Liver (tissue), 9 donors: Measurements from ENCODE around the gene PYGO2. TPM values are rescaled to one million over a fixed set of nuclear protein-coding genes. Genes with fewer than 3 reads are reported as not detected.

ENCODE experiments used
- DNase-seq: peaks from one replicate; pipeline ENCODE4 v3.0.0-alpha.2; 2017; ENCODE audit warnings: low spot score
- H3K27ac ChIP-seq, 2 donors: one replicate each; pipeline ENCODE4 v1.7.0; 2013; ENCODE audit warnings: inconsistent platforms in 2 of 2, low read length in 2 of 2, control low read depth in 1 of 2, low read depth in 1 of 2, mild to moderate bottlenecking in 1 of 2
- H3K27me3 ChIP-seq, 4 donors: one replicate each; pipeline versions ENCODE4 v1.6.1 to v1.7.0; 2013; ENCODE audit warnings: low read length in 3 of 4, inconsistent platforms in 1 of 4, mild to moderate bottlenecking in 1 of 4, moderate library complexity in 1 of 4; ENCODE audit not compliant: control insufficient read depth in 4 of 4, insufficient read depth in 4 of 4
- H3K36me3 ChIP-seq, 4 donors: one replicate each; pipeline versions ENCODE4 v1.6.1 to v1.7.0; 2013; ENCODE audit warnings: low read length in 3 of 4, mild to moderate bottlenecking in 3 of 4, low read depth in 1 of 4, moderate library complexity in 1 of 4; ENCODE audit not compliant: control insufficient read depth in 4 of 4, insufficient read depth in 3 of 4
- H3K4me1 ChIP-seq, 4 donors: one replicate each; pipeline versions ENCODE4 v1.6.1 to v1.7.0; 2013; ENCODE audit warnings: low read length in 3 of 4, mild to moderate bottlenecking in 3 of 4, moderate library complexity in 1 of 4; ENCODE audit not compliant: control insufficient read depth in 4 of 4, insufficient read depth in 4 of 4
- H3K4me3 ChIP-seq, 3 donors: one replicate each; pipeline versions ENCODE4 v1.6.1 to v1.7.0; 2013; ENCODE audit warnings: low read length in 3 of 3, control low read depth in 1 of 3, low read depth in 1 of 3, mild to moderate bottlenecking in 1 of 3
- H3K9ac ChIP-seq, 2 donors: one replicate each; pipeline ENCODE4 v1.7.0; 2013; ENCODE audit warnings: low read length in 2 of 2, mild to moderate bottlenecking in 2 of 2, moderate library complexity in 2 of 2, control low read depth in 1 of 2, low read depth in 1 of 2
- H3K9me3 ChIP-seq, 4 donors: one replicate each; pipeline versions ENCODE4 v1.6.1 to v1.7.0; 2013; ENCODE audit warnings: low read length in 3 of 4; ENCODE audit not compliant: control insufficient read depth in 4 of 4
- EGR1 ChIP-seq, 2 donors: IDR thresholded peaks; 2 replicates each; pipeline ENCODE4 v1.6.1; 2016 to 2018; ENCODE audit warnings: antibody characterized with exemption in 2 of 2, low read depth in 2 of 2
- FOXA1 ChIP-seq: IDR thresholded peaks from 2 replicates; pipeline ENCODE4 v1.6.1; 2016; ENCODE audit warnings: antibody characterized with exemption
- FOXA2 ChIP-seq: IDR thresholded peaks from 2 replicates; pipeline ENCODE4 v1.6.1; 2016; ENCODE audit warnings: antibody characterized with exemption
- GABPA ChIP-seq, 2 donors: IDR thresholded peaks in 1 of 2; conservative IDR thresholded peaks in 1 of 2; 2 replicates each; pipeline ENCODE4 v1.6.1; 2016; ENCODE audit warnings: antibody characterized with exemption in 2 of 2, mild to moderate bottlenecking in 1 of 2, moderate library complexity in 1 of 2
- HNF4A ChIP-seq, 2 donors: conservative IDR thresholded peaks; 2 replicates each; pipeline ENCODE4 v1.6.1; 2016; ENCODE audit warnings: antibody characterized with exemption in 2 of 2, mild to moderate bottlenecking in 2 of 2
- HNF4G ChIP-seq: IDR thresholded peaks from 2 replicates; pipeline ENCODE4 v1.6.1; 2016; ENCODE audit warnings: antibody characterized with exemption
- JUND ChIP-seq, 2 donors: IDR thresholded peaks; 2 replicates each; pipeline ENCODE4 v1.6.1; 2016; ENCODE audit warnings: antibody characterized with exemption in 2 of 2
- NR2F2 ChIP-seq: IDR thresholded peaks from 2 replicates; pipeline ENCODE4 v1.6.1; 2016; ENCODE audit warnings: antibody characterized with exemption
- RAD21 ChIP-seq, 2 donors: IDR thresholded peaks; 2 replicates each; pipeline ENCODE4 v1.6.1; 2016; ENCODE audit warnings: antibody characterized with exemption in 2 of 2, mild to moderate bottlenecking in 2 of 2
- RXRA ChIP-seq, 2 donors: IDR thresholded peaks; 2 replicates each; pipeline ENCODE4 v1.6.1; 2017 to 2018; ENCODE audit warnings: antibody characterized with exemption in 2 of 2, mild to moderate bottlenecking in 1 of 2
- SP1 ChIP-seq: IDR thresholded peaks from 2 replicates; pipeline ENCODE4 v1.6.1; 2018; ENCODE audit warnings: antibody characterized with exemption, mild to moderate bottlenecking
- TAF1 ChIP-seq: conservative IDR thresholded peaks from 2 replicates; pipeline ENCODE4 v1.6.1; 2016; ENCODE audit warnings: antibody characterized with exemption, mild to moderate bottlenecking
- YY1 ChIP-seq: IDR thresholded peaks from 2 replicates; pipeline ENCODE4 v1.6.1; 2016; ENCODE audit warnings: antibody characterized with exemption, mild to moderate bottlenecking
- WGBS: extraction: QIAGEN DNeasy Blood & Tissue Kit; methylation state at CpG from one replicate; pipeline ENCODE4 v1.1.7; 2013; 5-methylcytosine and 5-hydroxymethylcytosine counted together
- polyA plus RNA-seq, 2 donors: library from polyadenylated mRNA; stranded (reverse) in 1 of 2; unstranded in 1 of 2; fragments of 200-250 nt in 1 of 2; fragments of >200 nt in 1 of 2; fragmentation: Nextera tagmentation in 1 of 2; extraction: Ambion mirVana in 1 of 2; gene quantifications; one replicate each; pipeline versions ENCODE4 v1.2.1 to v1.2.3, GENCODE V29; 2013 to 2015
- total RNA-seq, 2 donors: library from RNA; depleted of rRNA; stranded (reverse); fragments of >200 nt; gene quantifications; one replicate each; pipeline ENCODE4 v1.2.3, GENCODE V29; 2014
- TF ChIP-seq, protein P1 (sequence below): IDR thresholded peaks from 2 replicates; pipeline ENCODE4 v1.6.1; 2016; ENCODE audit warnings: antibody characterized with exemption
- TF ChIP-seq, protein P2 (sequence below): IDR thresholded peaks from 2 replicates; pipeline ENCODE4 v1.6.1; 2016; ENCODE audit warnings: antibody characterized with exemption
- TF ChIP-seq, protein P3 (sequence below): IDR thresholded peaks from 2 replicates; pipeline ENCODE4 v1.6.1; 2016; ENCODE audit warnings: antibody characterized with exemption
- TF ChIP-seq, protein P4 (sequence below): fragments of 150-350 bp; IDR thresholded peaks from 2 replicates; pipeline ENCODE4 v1.5.1; 2017; ENCODE audit warnings: improper control_type of control experiment, low read depth, low read length; ENCODE audit not compliant: missing input control
- donor health status: healthy.
- donor health status: healthy.
- donor health status: healthy.
- donor health status: healthy.
- donor health status: healthy.

The PYGO2 gene
- total and polyA plus RNA-seq, 4 donors, result 5.0 to 8.2 (median 7.0) TPM

DNA sequence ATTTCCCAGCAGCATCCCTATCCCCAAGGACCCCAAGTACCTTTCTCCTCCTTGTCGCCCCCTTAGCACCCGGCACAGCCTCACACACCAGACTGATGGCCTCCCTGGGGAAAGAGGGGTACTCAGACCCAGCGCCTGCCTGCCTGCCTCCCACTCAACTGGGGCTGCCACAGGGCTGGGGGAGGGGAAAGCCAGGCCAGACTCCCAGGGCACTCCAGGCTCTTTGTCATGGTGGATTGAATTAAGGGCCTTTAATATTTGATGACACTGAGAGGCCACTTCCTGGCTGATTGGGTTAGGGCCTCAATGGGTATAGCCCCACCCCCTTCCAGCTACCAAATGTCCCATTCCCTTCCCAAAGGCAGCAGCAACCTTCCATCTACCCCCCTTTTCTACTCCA lies 7.1 kb upstream of the PYGO2 start:
- Histone ChIP-seq H3K4me3 (no peak overlapping the region), H3K4me1 (peaks cover 13 to 48% (median 26%) of the 10 kb centered on the region in 4 donors), H3K9ac (no peak overlapping the region), H3K27ac (peak overlapping the region; percentile 89 to 99), H3K27me3 (no peaks in the 10 kb centered on the region), H3K36me3 (peaks cover 7 to 43% (median 32%) of the 10 kb centered on the region in 4 donors), H3K9me3 (no peaks in the 10 kb centered on the region)
- 95% methylated on average over 3 of the region's 3 CpGs for WGBS
- no peak for TF ChIP-seq GABPA (IDR thresholded peaks at IDR 0.05 in 1 of 2, conservative IDR thresholded peaks at IDR 0.05 in 1 of 2)
- TF ChIP-seq, protein P1, sequence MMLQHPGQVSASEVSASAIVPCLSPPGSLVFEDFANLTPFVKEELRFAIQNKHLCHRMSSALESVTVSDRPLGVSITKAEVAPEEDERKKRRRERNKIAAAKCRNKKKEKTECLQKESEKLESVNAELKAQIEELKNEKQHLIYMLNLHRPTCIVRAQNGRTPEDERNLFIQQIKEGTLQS, result no peak
- no peak for TF ChIP-seq NR2F2
- TF ChIP-seq HNF4A (conservative IDR thresholded peaks at IDR 0.05), result no peak
- no peak for TF ChIP-seq TAF1
- TF ChIP-seq, protein P2, sequence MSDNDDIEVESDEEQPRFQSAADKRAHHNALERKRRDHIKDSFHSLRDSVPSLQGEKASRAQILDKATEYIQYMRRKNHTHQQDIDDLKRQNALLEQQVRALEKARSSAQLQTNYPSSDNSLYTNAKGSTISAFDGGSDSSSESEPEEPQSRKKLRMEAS, result no peak
- no peak for TF ChIP-seq EGR1 (IDR thresholded peaks at IDR 0.05; ENCODE audit: low read depth in 2 of 2)
- TF ChIP-seq, protein P3, sequence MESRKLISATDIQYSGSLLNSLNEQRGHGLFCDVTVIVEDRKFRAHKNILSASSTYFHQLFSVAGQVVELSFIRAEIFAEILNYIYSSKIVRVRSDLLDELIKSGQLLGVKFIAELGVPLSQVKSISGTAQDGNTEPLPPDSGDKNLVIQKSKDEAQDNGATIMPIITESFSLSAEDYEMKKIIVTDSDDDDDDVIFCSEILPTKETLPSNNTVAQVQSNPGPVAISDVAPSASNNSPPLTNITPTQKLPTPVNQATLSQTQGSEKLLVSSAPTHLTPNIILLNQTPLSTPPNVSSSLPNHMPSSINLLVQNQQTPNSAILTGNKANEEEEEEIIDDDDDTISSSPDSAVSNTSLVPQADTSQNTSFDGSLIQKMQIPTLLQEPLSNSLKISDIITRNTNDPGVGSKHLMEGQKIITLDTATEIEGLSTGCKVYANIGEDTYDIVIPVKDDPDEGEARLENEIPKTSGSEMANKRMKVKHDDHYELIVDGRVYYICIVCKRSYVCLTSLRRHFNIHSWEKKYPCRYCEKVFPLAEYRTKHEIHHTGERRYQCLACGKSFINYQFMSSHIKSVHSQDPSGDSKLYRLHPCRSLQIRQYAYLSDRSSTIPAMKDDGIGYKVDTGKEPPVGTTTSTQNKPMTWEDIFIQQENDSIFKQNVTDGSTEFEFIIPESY, result no peak
- TF ChIP-seq, protein P4, sequence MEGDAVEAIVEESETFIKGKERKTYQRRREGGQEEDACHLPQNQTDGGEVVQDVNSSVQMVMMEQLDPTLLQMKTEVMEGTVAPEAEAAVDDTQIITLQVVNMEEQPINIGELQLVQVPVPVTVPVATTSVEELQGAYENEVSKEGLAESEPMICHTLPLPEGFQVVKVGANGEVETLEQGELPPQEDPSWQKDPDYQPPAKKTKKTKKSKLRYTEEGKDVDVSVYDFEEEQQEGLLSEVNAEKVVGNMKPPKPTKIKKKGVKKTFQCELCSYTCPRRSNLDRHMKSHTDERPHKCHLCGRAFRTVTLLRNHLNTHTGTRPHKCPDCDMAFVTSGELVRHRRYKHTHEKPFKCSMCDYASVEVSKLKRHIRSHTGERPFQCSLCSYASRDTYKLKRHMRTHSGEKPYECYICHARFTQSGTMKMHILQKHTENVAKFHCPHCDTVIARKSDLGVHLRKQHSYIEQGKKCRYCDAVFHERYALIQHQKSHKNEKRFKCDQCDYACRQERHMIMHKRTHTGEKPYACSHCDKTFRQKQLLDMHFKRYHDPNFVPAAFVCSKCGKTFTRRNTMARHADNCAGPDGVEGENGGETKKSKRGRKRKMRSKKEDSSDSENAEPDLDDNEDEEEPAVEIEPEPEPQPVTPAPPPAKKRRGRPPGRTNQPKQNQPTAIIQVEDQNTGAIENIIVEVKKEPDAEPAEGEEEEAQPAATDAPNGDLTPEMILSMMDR, result no peak
- no peak for TF ChIP-seq HNF4G
- TF ChIP-seq SP1, result no peak
- no peak for TF ChIP-seq RAD21 (IDR thresholded peaks at IDR 0.05)
- DNase-seq, result no peak

DNA sequence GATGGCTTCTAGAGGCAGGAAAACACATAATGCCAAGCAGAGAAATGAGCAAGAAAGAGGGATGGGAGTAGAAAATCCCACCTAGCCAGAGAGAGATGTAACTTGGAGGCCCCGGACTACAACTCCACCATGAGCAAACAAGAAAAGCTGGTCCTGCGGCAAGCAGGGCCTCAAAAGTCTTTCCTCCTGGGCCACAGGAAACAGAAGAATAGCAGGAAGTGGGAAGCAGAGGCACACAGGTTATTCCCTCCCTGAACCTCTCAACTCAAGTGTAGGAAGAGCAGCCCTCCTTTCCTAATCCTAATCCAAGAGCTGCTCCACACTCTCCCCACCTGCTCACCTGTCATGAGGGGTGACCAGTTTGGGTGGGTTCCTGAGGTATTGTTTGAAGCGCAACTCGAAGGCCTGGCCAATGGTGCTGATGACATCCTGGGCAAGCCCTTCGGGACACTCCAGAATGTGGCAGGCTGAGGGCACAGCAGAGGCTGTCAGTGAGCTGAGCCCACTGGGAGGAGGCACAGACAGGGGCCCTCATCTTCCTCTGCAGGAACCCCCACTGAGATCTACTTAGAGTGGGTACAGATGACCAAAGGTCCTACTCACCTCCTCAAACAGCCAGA lies 5.9 kb upstream of the PYGO2 start:
- Histone ChIP-seq H3K9ac (no peak overlapping the region), H3K27ac (peak overlapping the region in 1 of 2 donors; percentile 2), H3K9me3 (no peaks in the 10 kb centered on the region), H3K36me3 (peaks cover 7 to 48% (median 35%) of the 10 kb centered on the region in 4 donors), H3K4me1 (peaks cover 13 to 53% (median 30%) of the 10 kb centered on the region in 4 donors), H3K27me3 (no peaks in the 10 kb centered on the region), H3K4me3 (no peak overlapping the region)
- 85% methylated on average over 5 of the region's 5 CpGs for WGBS
- no peak for DNase-seq
- TF ChIP-seq, protein P4, result no peak
- TF ChIP-seq GABPA (IDR thresholded peaks at IDR 0.05 in 1 of 2, conservative IDR thresholded peaks at IDR 0.05 in 1 of 2), result no peak
- no peak for TF ChIP-seq RAD21 (IDR thresholded peaks at IDR 0.05)
- no peak for TF ChIP-seq FOXA2
- TF ChIP-seq, protein P2, result no peak
- TF ChIP-seq, protein P1, result no peak
- no peak for TF ChIP-seq FOXA1
- no peak for TF ChIP-seq JUND (IDR thresholded peaks at IDR 0.05)
- TF ChIP-seq YY1, result no peak
- no peak for TF ChIP-seq EGR1 (IDR thresholded peaks at IDR 0.05; ENCODE audit: low read depth in 2 of 2)
- TF ChIP-seq NR2F2, result no peak
- no peak for TF ChIP-seq SP1
- no peak for TF ChIP-seq TAF1
- TF ChIP-seq, protein P3, result no peak
- TF ChIP-seq HNF4G, result no peak
- TF ChIP-seq RXRA (IDR thresholded peaks at IDR 0.05), result no peak
- TF ChIP-seq HNF4A (conservative IDR thresholded peaks at IDR 0.05), result no peak
